NCI-H187 treated with DMSO at 0.1 percent for 48 hours (cell line): ENCODE data around the gene MYCBP.
"Not testable (repeated sequence)": the region's sequence is repeated elsewhere in the genome, so short reads cannot be mapped to it uniquely, and the experiment has no call there.

Source experiments
- DNase-seq: peaks from one replicate; lab custom pipeline; 2025; lab: John Stamatoyannopoulos, UW

Gene MYCBP

GRCh38 chr1:38873027-38873969, at the start of gene MYCBP:
MYCBP (minus strand) TSS chr1:38873348; CDS start chr1:38873305, 43 bp downstream.
- DNase-seq, result peak; percentile 75

- DNase-seq, result no peak
Measured at GRCh38 chr1:38919130-38919529, 46.0 kb upstream of the MYCBP start.

DNA sequence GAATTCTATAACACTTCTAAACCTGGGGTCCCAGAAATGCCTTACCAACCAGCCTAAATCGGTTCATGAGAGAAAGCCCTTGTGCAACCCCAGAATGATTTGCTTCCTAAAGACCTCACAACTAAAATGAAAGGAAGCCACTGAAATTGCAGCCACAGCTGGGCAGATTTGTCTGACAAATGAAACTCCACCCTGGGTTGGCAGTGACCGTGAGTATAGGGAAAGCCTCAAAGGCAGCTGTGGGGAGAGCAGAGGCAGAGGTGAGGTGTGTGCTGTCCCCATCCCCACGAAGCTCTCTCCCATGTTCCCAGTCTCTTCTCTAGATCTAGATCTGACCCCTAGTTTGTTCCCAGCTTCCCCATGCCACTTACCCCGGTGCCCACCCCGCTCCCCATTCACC, 45.4 kb upstream of the MYCBP start:
- DNase-seq, result no peak

DNA sequence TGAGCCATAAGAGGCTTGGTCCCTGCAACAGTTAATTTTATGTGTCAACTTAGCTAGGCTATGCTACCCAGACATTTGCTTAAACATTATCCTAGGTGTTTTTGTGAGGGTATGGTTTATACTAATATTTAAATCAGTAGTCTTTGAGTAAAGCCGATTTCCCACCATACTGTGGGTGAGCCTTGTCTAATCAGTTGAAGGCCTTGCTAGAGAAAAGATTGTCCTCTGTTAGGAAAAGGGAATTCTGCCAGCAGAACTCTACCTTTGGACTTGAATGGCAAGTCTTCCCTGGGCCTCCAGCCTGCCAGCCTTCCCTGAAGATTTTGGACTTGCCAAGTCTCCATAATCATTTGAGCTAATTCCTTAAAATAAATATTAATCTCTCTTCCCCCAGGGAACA, 44.6 kb upstream of the MYCBP start:
- no peak for DNase-seq

GRCh38 chr1:38917337-38917736, 44.2 kb upstream of the MYCBP start:
- DNase-seq, result no peak

DNA sequence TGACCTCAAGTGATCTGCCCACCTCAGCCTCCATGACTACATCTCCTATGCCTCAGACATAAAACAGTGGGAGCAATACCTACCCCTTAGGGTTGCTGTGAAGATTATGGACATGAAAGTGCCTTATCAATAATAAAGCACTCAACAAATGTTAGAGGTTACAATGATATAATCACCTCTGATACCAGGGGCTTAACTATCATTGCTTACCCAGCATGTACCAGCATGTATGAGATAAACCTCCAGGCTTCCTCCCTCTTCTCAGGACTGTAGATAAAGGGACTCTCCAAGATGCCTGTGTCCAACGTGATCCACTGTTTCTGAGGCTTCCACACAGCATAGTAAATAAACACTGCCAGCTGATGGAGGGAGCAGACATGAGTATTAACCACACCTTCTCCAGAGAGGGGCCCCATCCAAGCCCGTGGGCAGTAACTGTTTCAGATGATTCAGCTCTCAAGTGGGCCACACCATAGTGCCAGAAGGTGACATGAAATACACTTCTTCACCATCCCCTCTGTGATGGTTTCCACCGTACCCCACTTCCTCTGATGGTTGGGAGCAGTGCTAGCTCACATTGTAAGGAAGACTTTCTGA, 42.3 kb upstream of the MYCBP start:
- no peak for DNase-seq

DNA sequence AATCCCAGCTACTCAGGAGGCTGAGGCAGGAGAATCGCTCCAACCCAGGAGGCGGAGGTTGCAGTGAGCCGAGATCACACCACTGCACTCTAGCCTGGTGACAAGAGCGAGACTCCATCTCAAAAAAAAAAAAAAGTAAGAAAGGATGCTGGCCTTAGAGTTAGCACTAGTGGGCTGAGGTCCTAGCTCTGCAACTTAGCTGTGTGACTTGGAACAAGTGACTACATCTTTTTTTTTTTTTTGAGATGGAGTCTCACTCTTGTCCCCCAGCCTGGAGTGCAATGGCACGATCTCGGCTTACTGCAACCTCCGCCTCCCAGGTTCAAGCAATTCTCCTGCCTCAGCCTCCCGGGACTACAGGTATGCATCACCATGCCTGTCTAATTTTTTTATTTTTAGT, 41.8 kb upstream of the MYCBP start:
- DNase-seq, result not testable (repeated sequence)

DNA sequence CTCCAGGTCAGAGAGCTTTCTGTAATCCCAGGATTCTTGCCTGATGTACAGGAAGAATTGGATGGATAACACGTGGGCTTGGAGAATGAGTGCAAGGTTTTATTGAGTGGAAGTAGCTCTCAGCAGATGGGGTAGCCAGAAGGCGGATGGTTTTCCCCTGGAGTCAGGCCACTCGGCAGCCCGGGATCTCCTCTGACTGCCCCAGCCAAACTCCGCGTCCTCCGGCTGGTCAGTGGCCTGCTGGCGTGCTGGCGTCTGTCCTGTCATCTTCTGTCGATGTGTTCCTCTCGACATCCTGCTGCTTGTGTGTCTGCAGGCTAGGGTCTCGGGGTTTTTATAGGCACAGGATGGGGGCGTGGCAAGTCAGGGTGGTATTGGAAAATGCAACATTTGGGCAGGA, 35.7 kb upstream of the MYCBP start:
- DNase-seq, result no peak

DNA sequence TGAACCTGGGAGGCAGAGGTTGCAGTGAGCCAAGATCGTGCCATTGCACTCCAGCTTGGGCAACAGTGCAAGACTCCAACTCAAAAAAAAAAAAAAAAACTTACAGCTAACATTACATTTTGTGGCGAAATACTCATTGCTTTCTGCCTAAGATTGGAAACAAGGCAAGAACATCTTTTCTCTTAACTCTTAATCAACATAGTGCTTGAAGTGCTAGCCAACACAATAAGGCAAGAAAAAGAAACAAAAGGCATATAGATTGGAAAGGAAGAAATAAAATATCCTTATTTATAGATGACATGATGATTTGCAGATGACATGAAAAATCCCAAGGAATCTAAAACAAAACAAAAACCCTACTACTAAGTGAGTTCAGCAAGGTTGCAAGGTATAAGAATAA, 32.8 kb upstream of the MYCBP start:
- DNase-seq, result no peak

DNA sequence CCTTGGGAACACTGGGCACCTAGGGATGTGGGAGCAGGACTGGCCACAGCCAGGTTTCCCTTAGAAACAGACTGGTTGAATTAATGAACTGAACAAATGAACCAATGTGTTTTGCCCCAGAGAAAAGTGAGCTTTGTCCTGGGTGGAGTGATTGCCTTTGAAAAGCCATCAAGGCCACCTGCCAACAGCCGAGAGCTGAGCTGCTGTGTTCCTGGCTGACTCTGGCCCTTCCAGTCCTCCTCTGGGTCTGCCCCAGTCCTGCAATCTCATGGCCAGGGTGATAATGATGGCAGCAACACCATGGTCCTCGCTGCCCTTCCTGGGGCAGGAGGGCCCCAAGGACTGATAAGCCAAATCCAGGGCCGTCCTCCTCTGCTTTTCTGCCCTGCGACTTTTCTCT, 26.4 kb upstream of the MYCBP start:
- DNase-seq, result no peak

DNA sequence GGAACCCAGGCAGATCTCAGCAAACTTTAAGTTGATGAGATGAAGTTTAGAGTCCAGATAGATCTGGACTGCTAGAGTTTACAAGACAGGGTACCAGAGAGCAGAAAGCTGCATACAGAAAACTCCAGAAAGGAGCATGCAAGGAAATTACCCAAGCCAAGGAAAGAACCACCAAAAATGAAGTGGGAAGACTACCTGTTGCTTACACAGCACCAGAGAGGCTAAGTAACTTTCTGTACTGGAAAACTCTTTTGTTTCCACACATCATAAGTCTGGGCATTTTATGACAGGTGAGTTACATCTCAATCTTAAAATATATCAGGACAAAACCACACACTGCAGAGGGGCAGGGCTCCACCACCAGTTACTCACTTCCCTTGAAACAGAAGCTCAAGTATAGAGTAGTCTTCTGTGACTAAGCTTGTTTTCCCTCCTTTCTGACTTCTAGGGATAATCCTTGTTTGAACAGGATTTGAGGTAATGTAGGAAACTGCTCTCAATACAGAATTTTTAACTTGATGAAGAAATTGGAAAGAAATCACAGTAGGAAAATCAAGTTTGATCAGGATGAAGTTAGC, 25.6 kb upstream of the MYCBP start:
- DNase-seq, result no peak

DNA sequence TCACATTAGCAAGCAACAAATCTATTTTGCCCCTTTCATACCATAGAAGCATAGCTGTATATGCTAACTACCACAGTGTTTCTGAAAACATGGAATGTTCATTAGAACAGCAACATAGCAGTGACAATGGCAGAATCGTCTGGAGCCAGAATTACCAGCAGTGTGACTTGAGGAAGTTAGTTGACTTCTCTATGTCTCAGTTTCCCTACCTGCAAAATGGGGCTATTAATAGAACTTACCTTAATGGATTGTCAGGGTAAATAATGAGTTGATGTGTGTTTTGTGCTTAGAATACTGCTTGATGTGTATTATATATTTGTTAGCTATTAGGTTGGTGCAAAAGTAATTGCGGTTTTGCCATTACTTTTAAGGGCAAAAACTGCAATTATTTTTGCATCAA, 23.0 kb upstream of the MYCBP start:
- no peak for DNase-seq

DNA sequence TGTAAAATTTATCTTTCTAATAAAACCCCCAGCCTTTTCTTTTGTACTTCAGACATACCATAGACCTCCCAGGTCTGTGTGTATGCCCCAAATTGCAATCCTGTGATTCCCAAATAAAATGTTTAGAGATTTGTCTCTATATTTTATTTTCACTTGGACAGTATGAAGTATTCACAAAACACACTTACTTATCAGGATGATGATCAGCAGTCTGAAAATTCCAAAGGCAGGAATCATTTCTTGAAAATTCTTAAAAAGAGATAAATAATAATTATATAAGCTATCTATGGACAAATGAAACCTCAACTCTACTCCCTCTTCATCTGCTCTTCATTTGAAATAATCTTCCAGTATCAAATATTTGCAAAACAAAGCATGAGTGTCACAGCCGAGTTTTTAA, 19.8 kb upstream of the MYCBP start:
- DNase-seq, result no peak

DNA sequence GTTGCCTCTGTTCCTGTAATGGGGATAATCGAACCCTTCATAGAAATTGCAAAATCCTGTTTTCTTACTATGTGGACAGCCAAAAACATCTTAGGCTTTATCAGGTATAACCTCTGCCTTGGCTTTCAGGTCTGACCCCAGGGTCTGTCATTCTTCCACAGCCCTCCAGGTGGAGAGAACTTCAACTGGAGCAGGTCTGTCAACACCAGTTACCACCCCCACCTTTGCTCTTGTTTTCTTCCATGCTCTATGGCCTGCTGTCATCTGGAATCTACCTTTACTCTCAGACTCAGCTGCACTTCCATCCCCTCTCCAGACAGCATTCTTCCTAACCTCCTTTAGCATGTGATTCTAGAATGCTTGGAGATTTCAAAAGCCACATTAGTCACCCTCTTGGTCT, 18.6 kb upstream of the MYCBP start:
- DNase-seq, result no peak

GRCh38 chr1:38889589-38889988, 16.4 kb upstream of the MYCBP start:
- DNase-seq, result no peak

DNA sequence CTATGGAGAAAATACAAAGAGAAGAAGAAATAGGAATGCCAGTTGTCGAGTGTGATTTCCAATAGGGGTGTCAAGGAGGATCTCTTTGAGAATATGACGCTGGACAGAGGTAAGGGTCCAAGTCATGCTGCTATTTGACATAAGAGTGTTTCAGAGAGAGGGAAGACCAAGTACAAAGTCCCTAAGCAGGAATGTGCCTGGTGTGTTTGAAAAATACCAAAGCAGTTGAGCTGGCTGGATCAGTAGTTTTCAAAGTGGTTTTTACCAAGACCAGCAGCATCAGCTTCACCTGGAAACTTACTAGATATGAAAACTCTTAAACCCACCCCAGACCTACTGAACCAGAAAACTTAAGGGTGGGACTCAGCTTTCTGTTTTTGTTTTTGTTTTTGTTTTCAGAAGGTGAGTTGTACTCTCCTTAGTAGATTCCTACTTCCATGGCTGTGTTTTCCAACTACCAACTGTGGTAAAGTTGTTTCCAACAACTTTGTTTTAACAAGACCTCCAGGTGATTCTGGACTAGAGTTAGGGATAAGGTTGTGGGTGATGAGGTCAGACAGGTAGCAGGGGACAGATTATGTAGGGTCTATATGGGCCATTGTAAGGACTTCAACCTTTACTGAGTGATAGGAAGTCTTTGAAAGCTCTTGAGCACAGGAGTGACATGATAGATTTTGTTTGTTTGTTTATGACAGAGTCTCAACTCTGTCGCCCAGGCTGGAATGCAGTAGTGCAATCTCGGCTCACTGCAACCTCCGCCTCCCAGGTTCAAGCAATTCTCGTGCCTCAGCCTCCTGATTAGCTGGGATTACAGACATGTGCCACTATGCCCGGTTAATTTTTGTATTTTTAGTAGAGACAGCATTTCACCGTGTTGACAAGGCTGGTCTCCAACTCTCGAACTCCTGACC, 15.5 kb upstream of the MYCBP start:
- no peak for DNase-seq

GRCh38 chr1:38885092-38885491, 11.9 kb upstream of the MYCBP start:
- no peak for DNase-seq

DNA sequence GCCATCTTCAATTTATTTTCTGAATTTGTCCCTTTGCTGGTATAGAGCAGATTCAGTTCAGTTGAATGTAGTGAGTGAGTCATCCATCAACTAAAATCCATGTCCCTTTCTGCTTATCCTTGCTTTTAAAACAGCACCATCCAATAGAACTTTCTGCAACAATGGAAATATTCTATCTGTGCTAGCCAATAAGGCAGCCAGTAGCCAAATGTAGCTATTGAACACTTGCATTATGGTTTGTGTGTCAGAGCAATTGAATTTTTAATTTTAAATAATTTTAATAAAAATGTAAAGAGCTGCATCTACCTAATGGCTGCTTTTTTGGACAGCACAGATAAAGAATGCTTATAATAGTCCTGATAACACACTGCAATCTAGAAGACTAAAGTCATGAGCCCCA, 8.3 kb upstream of the MYCBP start, which contains the start of gene GJA9:
TSS of gene GJA9 (minus strand) at position 101 of the 400 bp plus-strand sequence. CDS start 5,489 bp downstream, outside the sequence.
- no peak for DNase-seq

GRCh38 chr1:38875811-38876210, 2.7 kb upstream of the MYCBP start:
- DNase-seq, result no peak

GRCh38 chr1:38872401-38873026, 634 bp downstream of the MYCBP start:
- DNase-seq, result no peak

DNA sequence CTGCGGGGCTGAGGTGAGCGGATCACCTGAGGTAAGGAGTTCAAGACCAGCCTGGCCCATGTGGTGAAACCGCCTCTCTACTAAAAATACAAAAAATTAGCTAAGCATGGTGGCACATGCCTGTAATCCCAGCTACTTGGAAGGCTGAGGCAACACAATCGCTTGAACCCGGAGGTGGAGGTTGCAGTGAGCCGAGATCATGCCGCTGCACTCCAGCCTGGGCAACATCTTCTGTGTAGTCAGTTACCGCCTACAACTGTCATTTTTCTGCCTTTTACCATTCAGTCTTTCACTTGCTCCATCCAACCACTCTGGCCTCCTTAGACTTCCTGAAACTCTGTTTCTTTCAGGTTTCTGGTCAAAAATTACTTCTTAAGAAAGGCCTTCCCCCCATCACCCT, 2.2 kb downstream of the MYCBP start:
- DNase-seq, result no peak

GRCh38 chr1:38867208-38867607, 5.9 kb downstream of the MYCBP start:
- no peak for DNase-seq
